Retinal pigment epithelial cell (primary cell): ENCODE data around the gene DHRSX.
"Not testable (repeated sequence)": the region's sequence is repeated elsewhere in the genome, so short reads cannot be mapped to it uniquely, and the experiment has no call there.

Experiments
- DNase-seq: peaks from one replicate; pipeline ENCODE4 v3.0.0-alpha.2; 2010; ENCODE audit warnings: low read depth
- H3K4me3 ChIP-seq: 2 replicates; pipeline ENCODE4 v1.5.1; 2011; ENCODE audit warnings: mild to moderate bottlenecking, low read length, control low read depth, moderate library complexity
- TF ChIP-seq, protein P1 (sequence below): conservative IDR thresholded peaks from 2 replicates; pipeline ENCODE4 v1.5.1; 2011; ENCODE audit warnings: low read depth, low read length, control low read depth, inconsistent platforms

The DHRSX gene

GRCh38 chrX:2252331-2253065 lies 248.3 kb downstream of the DHRSX start:
- no peak overlapping the region for H3K4me3 ChIP-seq
- DNase-seq: no peak
- TF ChIP-seq, protein P1, sequence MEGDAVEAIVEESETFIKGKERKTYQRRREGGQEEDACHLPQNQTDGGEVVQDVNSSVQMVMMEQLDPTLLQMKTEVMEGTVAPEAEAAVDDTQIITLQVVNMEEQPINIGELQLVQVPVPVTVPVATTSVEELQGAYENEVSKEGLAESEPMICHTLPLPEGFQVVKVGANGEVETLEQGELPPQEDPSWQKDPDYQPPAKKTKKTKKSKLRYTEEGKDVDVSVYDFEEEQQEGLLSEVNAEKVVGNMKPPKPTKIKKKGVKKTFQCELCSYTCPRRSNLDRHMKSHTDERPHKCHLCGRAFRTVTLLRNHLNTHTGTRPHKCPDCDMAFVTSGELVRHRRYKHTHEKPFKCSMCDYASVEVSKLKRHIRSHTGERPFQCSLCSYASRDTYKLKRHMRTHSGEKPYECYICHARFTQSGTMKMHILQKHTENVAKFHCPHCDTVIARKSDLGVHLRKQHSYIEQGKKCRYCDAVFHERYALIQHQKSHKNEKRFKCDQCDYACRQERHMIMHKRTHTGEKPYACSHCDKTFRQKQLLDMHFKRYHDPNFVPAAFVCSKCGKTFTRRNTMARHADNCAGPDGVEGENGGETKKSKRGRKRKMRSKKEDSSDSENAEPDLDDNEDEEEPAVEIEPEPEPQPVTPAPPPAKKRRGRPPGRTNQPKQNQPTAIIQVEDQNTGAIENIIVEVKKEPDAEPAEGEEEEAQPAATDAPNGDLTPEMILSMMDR: no peak

DNA sequence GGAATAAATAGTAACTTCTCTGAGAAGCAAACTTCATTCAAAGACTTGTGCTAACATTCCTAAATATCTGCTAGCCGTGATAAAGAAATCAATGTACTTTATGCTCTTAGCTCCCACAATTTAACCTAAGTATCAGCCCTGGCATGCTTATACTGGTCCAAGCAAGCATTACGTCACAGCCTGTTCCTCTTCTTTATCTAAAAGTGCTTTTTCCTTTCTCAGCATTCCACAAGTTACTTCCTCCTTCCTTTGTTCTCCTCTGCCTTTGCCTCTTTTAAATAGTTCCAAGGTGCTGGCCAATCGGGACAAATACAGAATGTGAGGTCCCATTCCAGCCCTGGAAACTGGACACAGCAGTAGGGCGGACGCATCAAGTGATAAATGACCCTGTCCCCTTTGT lies 249.6 kb downstream of the DHRSX start:
- H3K4me3 ChIP-seq: no peak overlapping the region
- TF ChIP-seq, protein P1: no peak
- no peak for DNase-seq

GRCh38 chrX:2243913-2244460 lies 256.8 kb downstream of the DHRSX start:
- TF ChIP-seq, protein P1: no peak
- no peak for DNase-seq
- H3K4me3 ChIP-seq: no peak overlapping the region

- DNase-seq: no peak
- TF ChIP-seq, protein P1: no peak
- no peak overlapping the region for H3K4me3 ChIP-seq
Measured at GRCh38 chrX:2242980-2243379, 257.8 kb downstream of the DHRSX start.

GRCh38 chrX:2242326-2242725 lies 258.4 kb downstream of the DHRSX start:
- TF ChIP-seq, protein P1: no peak
- DNase-seq: no peak
- no peak overlapping the region for H3K4me3 ChIP-seq

- H3K4me3 ChIP-seq, DNase-seq: not testable (repeated sequence)
Measured at GRCh38 chrX:2241496-2241895, 259.3 kb downstream of the DHRSX start.

GRCh38 chrX:2240761-2241160 lies 260.0 kb downstream of the DHRSX start:
- not testable (repeated sequence) for DNase-seq, H3K4me3 ChIP-seq

DNA sequence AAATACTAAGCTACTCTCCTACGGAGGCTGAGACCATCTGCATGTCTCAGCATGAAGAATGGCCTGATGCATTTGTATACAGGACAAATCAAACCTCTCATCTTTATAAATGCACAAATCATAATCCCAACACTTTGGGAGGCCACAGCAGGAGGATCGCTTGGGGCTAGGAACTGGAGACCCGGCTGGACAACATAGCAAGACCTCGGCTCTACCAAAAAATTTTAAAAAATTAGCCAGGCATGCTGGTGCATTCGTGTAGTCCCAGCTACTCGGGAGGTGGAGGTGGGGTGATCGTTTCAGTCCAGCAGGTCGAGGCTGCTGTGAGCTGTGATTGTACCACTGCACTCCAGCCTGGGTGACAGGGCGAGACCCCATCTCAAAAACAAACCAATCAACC lies 262.8 kb downstream of the DHRSX start:
- no peak overlapping the region for H3K4me3 ChIP-seq
- TF ChIP-seq, protein P1: no peak
- no peak for DNase-seq
